Natural killer cell (primary cell): ENCODE measurements around the gene CLBA1. TPM values are rescaled to one million over a fixed set of nuclear protein-coding genes. Genes with fewer than 3 reads are reported as not detected.

Experiments used
- ATAC-seq, 3 donors: fragments of 150-1000 bp in 2 of 3; fragments of 200-7000 bp in 1 of 3; cut with Tn5 transposase; 1 replicate in 1 of 3; 2 replicates in 2 of 3; pipeline ENCODE4 v1.10.0; 2021; ENCODE audit warnings: mild to moderate bottlenecking in 2 of 3, moderate library complexity in 2 of 3
- DNase-seq, 2 donors: peaks; one replicate each; pipeline versions ENCODE4 v3.0.0 to v3.0.0-alpha.2; 2013 to 2021; ENCODE audit warnings: mixed read lengths in 1 of 2
- H3K27ac ChIP-seq: one replicate; pipeline ENCODE4 v1.5.1; 2013; ENCODE audit warnings: mild to moderate bottlenecking, low read length
- H3K27me3 ChIP-seq: one replicate; pipeline ENCODE4 v1.6.1; 2013; ENCODE audit warnings: low read length; ENCODE audit not compliant: control insufficient read depth, insufficient read depth
- H3K36me3 ChIP-seq: one replicate; pipeline ENCODE4 v1.6.1; 2013; ENCODE audit warnings: low read length; ENCODE audit not compliant: control insufficient read depth, insufficient read depth
- H3K4me1 ChIP-seq: one replicate; pipeline ENCODE4 v1.6.1; 2013; ENCODE audit warnings: low read length; ENCODE audit not compliant: control insufficient read depth, insufficient read depth
- H3K4me3 ChIP-seq: one replicate; pipeline ENCODE4 v1.5.1; 2013; ENCODE audit warnings: low read length
- H3K9me3 ChIP-seq: one replicate; pipeline ENCODE4 v1.6.1; 2013; ENCODE audit warnings: low read length; ENCODE audit not compliant: control insufficient read depth, insufficient read depth
- H3K27ac Mint-ChIP-seq, 2 donors: one replicate each; pipeline ENCODE4 v1.8.0; 2022; ENCODE audit warnings: mild to moderate bottlenecking in 2 of 2, mixed read lengths in 2 of 2, moderate library complexity in 1 of 2
- H3K27me3 Mint-ChIP-seq, 2 donors: one replicate each; pipeline ENCODE4 v1.8.0; 2022; ENCODE audit warnings: low read depth in 2 of 2, mixed read lengths in 2 of 2
- H3K36me3 Mint-ChIP-seq: one replicate; pipeline ENCODE4 v1.8.0; 2022; ENCODE audit warnings: mixed read lengths
- H3K4me1 Mint-ChIP-seq, 2 donors: one replicate each; pipeline ENCODE4 v1.8.0; 2022; ENCODE audit warnings: mixed read lengths in 2 of 2
- H3K4me3 Mint-ChIP-seq: one replicate; pipeline ENCODE4 v1.8.0; 2022; ENCODE audit warnings: mild to moderate bottlenecking, moderate library complexity, mixed read lengths
- H3K9me3 Mint-ChIP-seq, 2 donors: one replicate each; pipeline ENCODE4 v1.8.0; 2022; ENCODE audit warnings: mixed read lengths in 2 of 2
- CTCF ChIP-seq: fragments of 200-600 bp; IDR thresholded peaks from one replicate; pipeline ENCODE4 v1.8.0; 2022; ENCODE audit warnings: antibody characterized with exemption
- WGBS: methylation state at CpG from one replicate; pipeline ENCODE4 v1.1.7; 2013; ENCODE audit warnings: missing lambda C conversion rate; ENCODE audit not compliant: insufficient coverage; 5-methylcytosine and 5-hydroxymethylcytosine counted together
- intact Hi-C: fragments of 100-400 bp; cut with micrococcal nuclease; formaldehyde crosslinking; loops from one replicate; pipeline ENCODE4 v1.14.2; 2022
- total RNA-seq, 4 donors: library from RNA; stranded (reverse); fragments of 120-200 nt in 1 of 4; gene quantifications; one replicate each; pipeline versions ENCODE4 v1.2.3 to v1.2.4, GENCODE V29; 2013 to 2022

The CLBA1 gene
- total RNA-seq, 3 donors from 2014 or later (not counting 1 experiment from before 2014, with no cell fraction given) = 1.2 to 1.8 (median 1.3) TPM

DNA sequence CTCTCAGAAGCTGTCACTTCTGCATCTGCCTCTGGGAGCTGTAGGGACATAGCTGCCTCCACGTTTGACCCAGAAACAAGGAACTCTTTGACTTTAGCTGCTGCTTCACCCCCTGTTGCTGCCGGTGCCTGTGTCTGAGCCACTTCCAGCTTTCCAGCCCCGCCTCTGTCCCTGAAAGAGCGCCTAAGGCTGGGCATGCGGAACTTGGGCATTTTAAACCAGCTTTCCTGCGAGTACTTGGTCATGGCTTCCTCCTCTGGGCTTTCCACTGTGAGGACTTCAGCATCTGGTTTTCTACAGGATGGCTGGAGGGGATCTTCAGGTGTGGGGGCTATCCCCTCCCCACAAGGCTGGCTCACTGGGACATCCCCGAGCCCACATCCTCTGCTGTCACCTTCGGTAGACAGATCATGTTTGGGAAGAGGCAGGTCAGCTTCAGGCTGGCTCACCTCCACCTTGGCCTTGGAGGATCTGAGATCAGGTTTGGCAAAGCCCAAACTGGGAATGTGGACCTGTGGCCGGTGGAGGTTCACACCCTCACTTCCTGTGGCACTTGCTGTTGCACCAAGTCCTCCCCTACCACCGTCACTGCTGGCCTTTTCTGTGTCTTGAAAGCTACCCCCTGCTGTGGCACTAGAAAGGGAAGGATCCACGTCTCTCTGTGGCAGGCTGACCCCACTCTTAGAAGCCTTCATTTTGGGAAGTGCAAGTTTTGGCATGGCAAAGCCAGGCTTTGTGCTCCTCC is 45.8 kb upstream of the CLBA1 start:
- H3K4me3 Mint-ChIP-seq = no peak overlapping the region
- H3K36me3 Mint-ChIP-seq = no peaks in the 10 kb centered on the region
- Histone ChIP-seq H3K36me3 (no peaks in the 10 kb centered on the region), H3K4me1 (peaks cover under 1% of the 10 kb centered on the region), H3K9me3 (no peaks in the 10 kb centered on the region), H3K27me3 (no peaks in the 10 kb centered on the region), H3K4me3 (no peak overlapping the region), H3K27ac (no peak overlapping the region)
- intact Hi-C loops = no loop called here
- WGBS = 75% methylated on average over 11 of the region's 11 CpGs
- no peaks in the 10 kb centered on the region for H3K4me1 Mint-ChIP-seq
- TF ChIP-seq CTCF = no peak
- H3K27ac Mint-ChIP-seq = no peak overlapping the region
- no peak for ATAC-seq
- peaks cover 5 to 28% of the 10 kb centered on the region in 2 donors for H3K27me3 Mint-ChIP-seq
- no peaks in the 10 kb centered on the region for H3K9me3 Mint-ChIP-seq
- no peak for DNase-seq

- H3K4me3 Mint-ChIP-seq = no peak overlapping the region
- Histone ChIP-seq H3K9me3 (no peaks in the 10 kb centered on the region), H3K4me1 (no peaks in the 10 kb centered on the region), H3K27ac (no peak overlapping the region), H3K27me3 (no peaks in the 10 kb centered on the region), H3K4me3 (no peak overlapping the region), H3K36me3 (no peaks in the 10 kb centered on the region)
- no peak for TF ChIP-seq CTCF
- no peak overlapping the region for H3K27ac Mint-ChIP-seq
- ATAC-seq (no peak), DNase-seq (no peak)
- peaks cover 3 to 28% of the 10 kb centered on the region in 2 donors for H3K27me3 Mint-ChIP-seq
- no peaks in the 10 kb centered on the region for H3K9me3 Mint-ChIP-seq
- intact Hi-C loops = no loop called here
- H3K4me1 Mint-ChIP-seq = no peaks in the 10 kb centered on the region
- no peaks in the 10 kb centered on the region for H3K36me3 Mint-ChIP-seq
- WGBS = 89% methylated on average over 3 of the region's 3 CpGs
Observed at GRCh38 chr14:104940526-104941150, 45.0 kb upstream of the CLBA1 start.

DNA sequence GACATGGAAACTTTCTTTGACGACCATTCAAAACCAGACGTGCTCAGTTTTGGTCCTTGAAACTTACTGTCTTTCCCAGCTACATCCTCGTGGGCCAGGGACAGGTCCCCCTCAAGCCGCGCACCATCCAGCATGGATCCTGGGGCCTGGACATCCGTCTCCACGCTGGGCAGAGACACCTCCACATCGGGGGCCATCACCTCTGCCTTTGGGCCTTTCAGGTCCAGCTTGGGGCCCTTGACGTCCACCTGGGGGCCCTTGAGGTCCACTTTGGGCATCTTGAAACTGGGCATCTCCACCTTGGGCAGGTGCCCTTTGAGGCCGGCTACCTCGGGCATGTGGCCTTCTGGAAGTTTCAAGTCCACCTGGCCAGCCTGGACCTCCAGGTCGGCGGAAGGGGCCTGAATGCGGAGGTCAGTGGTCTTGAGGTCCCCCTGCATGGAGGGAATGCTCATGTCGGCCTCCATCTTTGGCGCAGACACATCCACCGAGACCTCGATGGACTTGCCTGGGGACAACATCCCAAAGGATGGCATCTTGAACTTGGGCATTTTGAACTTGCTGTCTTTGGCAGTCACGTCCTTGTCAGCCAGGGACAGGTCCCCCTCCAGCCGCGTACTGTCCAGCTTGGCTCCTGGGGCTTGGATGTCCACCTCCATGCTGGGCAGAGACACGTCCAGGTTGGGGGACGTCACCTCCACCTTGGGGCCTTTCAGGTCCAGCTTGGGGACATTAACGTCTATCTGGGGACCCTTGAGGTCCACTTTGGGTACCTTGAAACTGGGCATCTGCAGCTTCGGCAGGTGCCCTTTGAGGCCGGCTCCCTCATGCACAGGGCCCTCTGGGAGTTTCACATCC is 43.9 kb upstream of the CLBA1 start:
- WGBS = 91% methylated on average over 26 of the region's 26 CpGs
- Mint-ChIP-seq H3K9me3 (no peaks in the 10 kb centered on the region), H3K36me3 (no peaks in the 10 kb centered on the region), H3K4me1 (no peaks in the 10 kb centered on the region), H3K4me3 (no peak overlapping the region), H3K27me3 (peaks cover 3 to 28% of the 10 kb centered on the region in 2 donors), H3K27ac (no peak overlapping the region)
- intact Hi-C loops = no loop called here
- no peak for ATAC-seq
- no peak overlapping the region for H3K4me3 ChIP-seq
- no peaks in the 10 kb centered on the region for H3K9me3 ChIP-seq
- H3K27me3 ChIP-seq = no peaks in the 10 kb centered on the region
- H3K4me1 ChIP-seq = no peaks in the 10 kb centered on the region
- TF ChIP-seq CTCF = no peak
- no peak overlapping the region for H3K27ac ChIP-seq
- no peak for DNase-seq
- H3K36me3 ChIP-seq = no peaks in the 10 kb centered on the region
